Cardiac muscle cell (in vitro differentiated cells and primary cell): ENCODE results near the gene UQCC2. TPM values are rescaled to one million over a fixed set of nuclear protein-coding genes. Genes with fewer than 3 reads are reported as not detected.

Source experiments
- DNase-seq, 2 donors: peaks; one replicate each; pipeline versions ENCODE4 v3.0.0 to v3.0.0-alpha.2; 2010 to 2017; ENCODE audit warnings: low read depth in 1 of 2, low spot score in 1 of 2
- H3K27ac ChIP-seq: fragments of 200-600 bp; sonication (generic); 2 replicates; pipeline ENCODE4 v1.5.1; 2016
- H3K27me3 ChIP-seq: fragments of 200-600 bp; sonication (generic); 2 replicates; pipeline ENCODE4 v1.6.0; 2016; ENCODE audit warnings: control low read depth
- H3K36me3 ChIP-seq: fragments of 200-600 bp; sonication (generic); 2 replicates; pipeline ENCODE4 v1.5.1; 2016; ENCODE audit warnings: control low read depth
- H3K4me1 ChIP-seq: fragments of 200-600 bp; sonication (generic); 2 replicates; pipeline ENCODE4 v1.8.1; 2017; ENCODE audit warnings: low read depth, mild to moderate bottlenecking, mixed run types
- H3K4me3 ChIP-seq: fragments of 200-600 bp; sonication (generic); 2 replicates; pipeline ENCODE4 v1.5.1; 2016; ENCODE audit warnings: mild to moderate bottlenecking
- H3K9me3 ChIP-seq: fragments of 200-600 bp; sonication (generic); 2 replicates; pipeline ENCODE4 v1.5.1; 2017; ENCODE audit warnings: low read depth, mild to moderate bottlenecking, control low read depth
- polyA plus RNA-seq: library from polyadenylated mRNA; unstranded; fragments of >200 nt; fragmentation: Nextera tagmentation; extraction: Ambion mirVana; gene quantifications from 2 replicates; pipeline ENCODE4 v1.2.1, GENCODE V29; 2016
- total RNA-seq: library from RNA; depleted of rRNA; stranded (reverse); fragments of >200 nt; gene quantifications from 2 replicates; pipeline ENCODE4 v1.2.3, GENCODE V29; 2016
- TF ChIP-seq, protein P1 (sequence below): IDR thresholded peaks from 2 replicates; pipeline ENCODE4 v1.5.1; 2012; ENCODE audit warnings: low read depth, mild to moderate bottlenecking, low read length

Gene UQCC2
- total and polyA plus RNA-seq, 2 experiments from 2014 or later, result 40.1 to 232 TPM

DNA sequence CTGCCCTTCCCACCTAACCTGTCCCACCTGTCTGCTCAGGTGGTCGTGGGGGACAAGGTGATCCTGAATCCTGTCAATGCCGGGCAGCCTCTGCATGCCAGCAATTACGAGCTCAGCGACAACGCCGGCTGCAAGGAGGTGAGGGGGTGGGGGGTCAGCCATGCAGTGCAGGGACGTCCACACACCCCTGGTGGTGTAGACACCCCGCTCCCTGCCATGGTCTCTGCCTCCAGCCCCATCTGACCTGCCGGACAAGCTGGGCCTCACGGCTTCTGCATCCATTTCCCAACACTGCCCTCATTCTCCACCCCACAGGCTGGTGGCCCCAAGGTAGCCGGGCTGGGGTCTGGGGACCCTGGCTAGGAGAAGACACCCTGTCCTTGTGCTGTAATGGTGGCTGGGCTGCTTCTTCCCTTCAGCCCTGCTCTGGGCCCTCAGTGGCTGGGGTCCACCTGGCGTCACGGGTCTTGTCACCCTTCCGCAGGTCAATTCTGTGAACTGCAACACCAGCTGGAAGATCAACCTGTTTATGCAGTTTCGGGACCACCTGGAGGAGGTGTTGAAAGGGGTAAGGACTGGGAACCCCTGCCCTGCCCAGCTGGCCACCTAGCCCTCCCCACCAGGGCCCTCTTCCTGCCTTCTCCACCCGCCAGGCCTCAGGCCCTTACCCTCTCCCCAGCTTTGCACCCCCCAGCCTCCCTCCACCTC, 52.4 kb downstream of the UQCC2 start:
- no peak for DNase-seq
- TF ChIP-seq, protein P1, sequence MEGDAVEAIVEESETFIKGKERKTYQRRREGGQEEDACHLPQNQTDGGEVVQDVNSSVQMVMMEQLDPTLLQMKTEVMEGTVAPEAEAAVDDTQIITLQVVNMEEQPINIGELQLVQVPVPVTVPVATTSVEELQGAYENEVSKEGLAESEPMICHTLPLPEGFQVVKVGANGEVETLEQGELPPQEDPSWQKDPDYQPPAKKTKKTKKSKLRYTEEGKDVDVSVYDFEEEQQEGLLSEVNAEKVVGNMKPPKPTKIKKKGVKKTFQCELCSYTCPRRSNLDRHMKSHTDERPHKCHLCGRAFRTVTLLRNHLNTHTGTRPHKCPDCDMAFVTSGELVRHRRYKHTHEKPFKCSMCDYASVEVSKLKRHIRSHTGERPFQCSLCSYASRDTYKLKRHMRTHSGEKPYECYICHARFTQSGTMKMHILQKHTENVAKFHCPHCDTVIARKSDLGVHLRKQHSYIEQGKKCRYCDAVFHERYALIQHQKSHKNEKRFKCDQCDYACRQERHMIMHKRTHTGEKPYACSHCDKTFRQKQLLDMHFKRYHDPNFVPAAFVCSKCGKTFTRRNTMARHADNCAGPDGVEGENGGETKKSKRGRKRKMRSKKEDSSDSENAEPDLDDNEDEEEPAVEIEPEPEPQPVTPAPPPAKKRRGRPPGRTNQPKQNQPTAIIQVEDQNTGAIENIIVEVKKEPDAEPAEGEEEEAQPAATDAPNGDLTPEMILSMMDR, result no peak
- no peaks in the 10 kb centered on the region for H3K27me3 ChIP-seq
- no peaks in the 10 kb centered on the region for H3K9me3 ChIP-seq
- H3K36me3 ChIP-seq, result no peaks in the 10 kb centered on the region
- H3K4me1 ChIP-seq, result no peaks in the 10 kb centered on the region
- H3K27ac ChIP-seq, result no peak overlapping the region
- no peak overlapping the region for H3K4me3 ChIP-seq

DNA sequence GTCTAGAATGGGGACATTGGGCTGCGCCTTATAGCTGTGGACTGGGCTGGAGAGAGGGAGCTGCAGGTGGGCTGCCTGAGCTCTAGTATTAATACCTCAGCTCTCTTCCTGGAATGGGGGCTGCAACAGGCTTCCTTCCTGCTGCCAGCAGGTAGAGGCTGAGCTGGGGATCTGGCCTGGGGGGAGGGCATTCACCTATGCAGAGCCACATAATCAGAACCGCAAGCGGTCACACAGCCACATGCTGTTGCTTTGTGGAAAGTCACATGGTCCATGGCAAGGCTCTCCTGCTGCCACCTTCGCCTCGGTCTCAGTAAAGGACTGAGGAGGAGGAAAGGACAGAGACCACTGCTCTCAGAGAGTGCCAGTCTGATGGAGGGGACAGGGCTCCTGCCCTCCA, 54.7 kb downstream of the UQCC2 start:
- H3K4me1 ChIP-seq, result no peaks in the 10 kb centered on the region
- no peak overlapping the region for H3K4me3 ChIP-seq
- H3K9me3 ChIP-seq, result no peaks in the 10 kb centered on the region
- H3K27ac ChIP-seq, result no peak overlapping the region
- H3K36me3 ChIP-seq, result no peaks in the 10 kb centered on the region
- TF ChIP-seq, protein P1, result no peak
- DNase-seq, result no peak
- H3K27me3 ChIP-seq, result no peaks in the 10 kb centered on the region

GRCh38 chr6:33654831-33655554, 56.5 kb downstream of the UQCC2 start:
- Histone ChIP-seq H3K9me3 (no peaks in the 10 kb centered on the region), H3K27ac (no peak overlapping the region), H3K4me1 (no peaks in the 10 kb centered on the region), H3K27me3 (no peaks in the 10 kb centered on the region), H3K36me3 (no peaks in the 10 kb centered on the region), H3K4me3 (no peak overlapping the region)
- TF ChIP-seq, protein P1, result no peak
- DNase-seq, result no peak

- H3K4me1 ChIP-seq, result no peaks in the 10 kb centered on the region
- H3K4me3 ChIP-seq, result no peak overlapping the region
- H3K36me3 ChIP-seq, result no peaks in the 10 kb centered on the region
- TF ChIP-seq, protein P1, result no peak
- no peaks in the 10 kb centered on the region for H3K9me3 ChIP-seq
- no peaks in the 10 kb centered on the region for H3K27me3 ChIP-seq
- no peak overlapping the region for H3K27ac ChIP-seq
- DNase-seq, result no peak
Observed at GRCh38 chr6:33652002-33652401, 59.5 kb downstream of the UQCC2 start.

DNA sequence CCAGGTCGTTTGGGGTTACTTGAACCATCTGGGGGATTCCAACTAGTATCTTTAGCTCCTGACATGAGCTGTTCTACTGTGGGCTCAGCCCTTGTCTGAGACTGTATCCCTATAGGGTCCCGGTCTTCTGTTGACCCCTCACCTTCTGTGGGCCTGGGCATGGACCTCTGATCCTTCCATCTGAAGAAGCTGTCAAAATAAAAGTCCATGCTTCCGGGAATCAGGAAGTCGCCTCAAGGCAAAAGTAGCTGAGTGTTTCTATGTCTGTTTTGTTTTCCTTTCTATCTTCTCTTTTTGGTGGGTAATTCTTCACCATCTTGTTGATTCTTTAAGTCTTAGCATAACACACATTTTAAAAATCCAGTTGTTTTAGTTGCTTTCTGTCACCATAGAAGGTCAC, 60.1 kb downstream of the UQCC2 start:
- H3K36me3 ChIP-seq, result no peaks in the 10 kb centered on the region
- no peaks in the 10 kb centered on the region for H3K27me3 ChIP-seq
- DNase-seq, result no peak
- no peak overlapping the region for H3K4me3 ChIP-seq
- H3K9me3 ChIP-seq, result no peaks in the 10 kb centered on the region
- no peaks in the 10 kb centered on the region for H3K4me1 ChIP-seq
- no peak overlapping the region for H3K27ac ChIP-seq
- TF ChIP-seq, protein P1, result no peak

Other genes with a start within 250 kb of the UQCC2 start
- gene BAK1, start 131.4 kb downstream of the UQCC2 start, total RNA-seq, result 39.0 and 60.8 TPM in 2 replicates
- 56.1 and 85.3 TPM in 2 replicates for gene BAK1, start 131.4 kb downstream of the UQCC2 start, polyA plus RNA-seq
- 0.35 and 1.1 TPM in 2 replicates for gene ITPR3, start 90.4 kb downstream of the UQCC2 start, total RNA-seq
- 0.13 and 0.92 TPM in 2 replicates for gene ITPR3, start 90.4 kb downstream of the UQCC2 start, polyA plus RNA-seq
- 3.9 and 5.0 TPM in 2 replicates for gene IP6K3, start 35.2 kb upstream of the UQCC2 start, total RNA-seq
- gene IP6K3, start 35.2 kb upstream of the UQCC2 start, polyA plus RNA-seq, result 2.9 TPM in 2 replicates
- gene LEMD2, start 77.4 kb upstream of the UQCC2 start, total RNA-seq, result 67.3 and 78.2 TPM in 2 replicates
- gene LEMD2, start 77.4 kb upstream of the UQCC2 start, polyA plus RNA-seq, result 65.4 and 79.0 TPM in 2 replicates
- gene MLN, start 92.3 kb upstream of the UQCC2 start, total RNA-seq, result not detected in 2 replicates
- 0.55 TPM in 1 of 2 replicates, not detected in the other for gene MLN, start 92.3 kb upstream of the UQCC2 start, polyA plus RNA-seq